ENCODE results near the gene DPP6.

DPP6 gene

DNA sequence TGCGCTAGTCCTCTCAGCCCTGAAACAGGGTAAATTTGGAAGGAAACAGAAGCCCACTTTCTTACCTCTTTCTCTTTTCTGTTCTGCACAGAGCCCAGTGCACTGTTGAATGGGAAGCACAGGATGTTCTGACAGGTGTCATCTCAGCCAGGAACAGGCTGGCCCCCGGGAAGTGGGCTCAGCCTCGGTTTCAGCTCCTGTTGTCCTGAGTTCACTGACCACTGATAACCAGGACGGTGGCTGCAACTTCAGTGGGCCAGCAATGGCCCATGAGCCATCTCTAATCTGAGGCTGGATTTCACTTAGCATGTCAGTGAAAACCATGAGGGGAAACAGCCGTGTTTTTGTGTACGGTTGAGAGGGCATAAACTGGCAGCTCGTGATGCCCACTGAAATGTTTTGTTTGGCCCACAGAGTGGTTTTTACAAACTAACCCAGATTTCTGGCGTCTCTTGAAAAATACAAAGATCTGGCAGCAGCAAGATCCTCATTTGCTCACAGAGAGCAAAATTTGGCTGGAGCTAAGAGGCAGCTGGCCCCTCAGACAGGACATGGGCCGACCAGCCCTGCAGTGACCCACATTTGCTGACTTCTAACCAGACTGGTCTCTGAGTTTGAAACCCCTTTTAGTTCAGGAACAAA is 494.9 kb downstream of the DPP6 start:
- no peak overlapping the region for H3K4me3 ChIP-seq (ENCODE audit: low read length)
- no peak for DNase-seq (ENCODE audit: low read depth, low spot score)

DNA sequence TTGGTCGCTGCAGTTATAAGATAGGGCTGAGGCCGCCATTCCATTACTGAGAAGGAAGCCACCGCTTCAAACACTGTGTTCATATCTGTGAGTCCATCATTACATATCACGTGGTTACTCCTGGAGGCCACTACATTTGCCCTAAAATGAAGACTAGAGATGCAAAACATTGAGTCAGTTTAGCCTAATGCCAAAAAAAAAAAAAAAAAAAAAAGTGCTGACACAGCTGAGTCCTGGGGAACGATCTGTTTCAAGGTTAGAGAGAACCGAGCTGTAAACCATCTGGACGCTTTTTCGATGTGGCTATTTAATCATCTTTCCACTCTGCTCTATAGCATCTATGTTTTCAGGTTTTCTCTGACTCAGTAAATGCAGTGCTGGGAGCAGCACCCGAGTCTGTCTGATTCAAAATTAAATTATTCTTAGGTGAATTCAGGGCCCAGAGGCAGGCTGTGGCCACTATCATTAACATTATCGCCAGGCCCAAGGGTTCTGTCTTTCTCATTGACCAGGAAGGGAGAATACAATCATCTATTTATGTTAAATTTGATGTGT is 501.6 kb downstream of the DPP6 start:
- no peak for DNase-seq (ENCODE audit: low read depth, low spot score)

DNA sequence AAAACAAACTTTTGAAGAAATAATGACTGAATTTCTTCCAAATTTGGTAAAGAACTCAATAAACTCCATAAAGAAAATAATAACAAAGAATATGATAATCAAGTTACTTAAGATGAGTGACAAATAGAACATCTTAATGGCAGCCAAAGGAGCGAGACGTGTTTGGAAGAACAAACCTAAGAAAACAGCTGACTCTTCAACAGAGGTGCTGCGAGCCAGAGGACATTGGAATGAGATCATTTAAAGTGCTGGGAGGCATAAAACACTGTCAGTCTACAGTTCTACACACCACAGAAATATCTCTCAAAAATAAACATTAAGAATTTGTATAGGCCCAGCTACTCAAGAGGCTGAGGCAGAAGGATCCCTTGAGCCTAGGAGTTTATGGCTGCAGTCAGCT is 507.3 kb downstream of the DPP6 start:
- H3K4me3 ChIP-seq (ENCODE audit: low read length): no peak overlapping the region
- no peak for DNase-seq (ENCODE audit: low read depth, low spot score)

More for the DNA sequence above, 501.6 kb downstream of the DPP6 start:
- H3K4me3 ChIP-seq (ENCODE audit: low read length): no peak overlapping the region

DNA sequence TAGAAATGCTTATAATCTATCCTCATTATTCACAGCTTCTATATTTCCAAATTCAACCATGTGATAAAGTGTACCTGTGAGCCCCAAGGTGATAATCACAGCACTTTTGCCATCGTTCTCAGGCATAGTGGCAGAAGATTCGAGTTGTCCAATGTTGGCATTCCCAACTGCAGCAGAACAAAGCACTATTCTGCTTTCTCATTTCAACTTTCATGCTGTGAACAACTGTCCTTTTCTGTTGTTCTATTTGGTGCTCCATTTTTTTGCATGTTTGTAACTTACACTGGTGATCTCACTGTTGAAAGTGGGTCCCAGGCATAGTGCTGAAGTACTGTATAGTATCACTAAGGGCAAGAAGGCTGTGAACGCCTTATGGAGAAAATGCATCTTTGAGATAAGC is 512.5 kb downstream of the DPP6 start:
- DNase-seq (ENCODE audit: low read depth, low spot score): no peak
- H3K4me3 ChIP-seq (ENCODE audit: low read length): no peak overlapping the region

DNA sequence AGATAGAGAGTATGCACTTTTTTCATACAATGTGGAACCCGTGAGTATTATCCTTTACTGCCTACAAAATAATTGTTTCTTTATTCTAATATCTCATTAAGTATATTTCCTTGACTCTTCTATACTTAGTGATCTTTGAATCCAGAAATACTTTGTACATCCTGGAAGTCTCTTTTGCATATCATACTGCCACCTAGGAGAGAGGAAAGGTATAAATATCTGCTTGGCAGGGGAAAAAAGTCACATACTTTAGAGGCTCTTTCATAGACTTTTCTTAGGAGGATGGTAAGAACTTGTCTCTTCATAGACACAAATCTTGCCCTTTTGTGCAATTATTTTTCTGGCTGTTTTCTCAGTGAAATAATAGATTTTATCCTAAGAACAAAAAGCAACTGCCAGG is 514.7 kb downstream of the DPP6 start:
- DNase-seq (ENCODE audit: low read depth, low spot score): no peak
- no peak overlapping the region for H3K4me3 ChIP-seq (ENCODE audit: low read length)

DNA sequence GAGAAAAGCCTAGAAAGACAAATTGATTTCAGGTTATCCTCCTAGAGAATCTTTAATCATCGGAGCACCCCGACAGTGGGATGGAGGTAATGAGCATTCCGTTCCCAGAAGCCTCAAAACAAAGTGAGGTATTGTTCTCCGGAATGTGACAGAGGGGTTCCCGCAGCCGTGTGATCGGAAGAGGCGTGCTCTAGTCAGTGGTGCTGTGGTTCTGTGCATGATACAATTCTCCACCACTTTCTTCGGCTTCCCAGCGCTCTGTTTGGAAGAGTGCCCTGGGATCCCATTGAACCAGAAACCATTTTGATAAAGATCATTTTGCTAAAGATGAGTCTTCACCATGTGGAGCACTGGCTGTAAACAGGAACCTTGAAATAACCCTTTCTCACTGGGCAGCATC is 516.1 kb downstream of the DPP6 start:
- no peak for DNase-seq (ENCODE audit: low read depth, low spot score)
- H3K4me3 ChIP-seq (ENCODE audit: low read length): no peak overlapping the region

DNA sequence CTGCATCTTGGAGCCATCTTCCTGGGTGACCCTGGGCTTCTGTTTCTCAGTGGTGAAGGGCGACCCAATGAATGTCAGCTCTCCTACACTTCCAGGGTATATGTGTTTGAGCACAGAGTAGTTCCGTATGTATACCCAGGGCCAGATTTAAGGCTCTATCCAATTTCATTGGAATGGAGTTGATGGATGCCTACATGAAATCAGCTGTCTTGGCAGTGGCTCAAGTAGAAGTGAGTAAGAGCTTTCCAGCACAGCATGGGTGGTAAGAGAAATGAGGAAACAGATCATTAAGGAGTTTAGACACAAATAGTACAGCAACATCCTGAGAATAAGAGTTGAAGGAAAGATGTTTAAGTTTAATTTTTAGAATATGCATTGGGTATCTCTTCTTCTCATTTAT is 517.7 kb downstream of the DPP6 start:
- DNase-seq (ENCODE audit: low read depth, low spot score): no peak
- no peak overlapping the region for H3K4me3 ChIP-seq (ENCODE audit: low read length)

DNA sequence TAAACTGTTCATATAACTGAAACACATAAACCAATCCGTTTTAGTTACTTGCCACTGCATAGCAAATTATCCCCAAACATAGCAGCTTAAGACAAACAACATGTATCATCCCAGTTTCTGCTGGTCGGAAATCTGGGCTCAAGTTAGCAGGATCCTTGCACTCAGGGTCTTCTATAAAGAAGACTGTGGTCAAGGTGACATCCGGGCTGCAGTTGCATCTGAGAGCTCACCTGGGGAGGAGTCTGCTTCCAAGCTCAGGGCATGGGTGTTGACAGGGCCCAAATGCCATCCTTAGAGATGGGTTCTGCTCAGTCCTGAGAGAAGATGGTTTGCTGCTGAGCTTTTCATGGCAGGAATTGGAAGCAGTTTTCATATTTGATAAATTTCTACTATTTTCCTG is 519.6 kb downstream of the DPP6 start:
- H3K4me3 ChIP-seq (ENCODE audit: low read length): no peak overlapping the region
- no peak for DNase-seq (ENCODE audit: low read depth, low spot score)

DNA sequence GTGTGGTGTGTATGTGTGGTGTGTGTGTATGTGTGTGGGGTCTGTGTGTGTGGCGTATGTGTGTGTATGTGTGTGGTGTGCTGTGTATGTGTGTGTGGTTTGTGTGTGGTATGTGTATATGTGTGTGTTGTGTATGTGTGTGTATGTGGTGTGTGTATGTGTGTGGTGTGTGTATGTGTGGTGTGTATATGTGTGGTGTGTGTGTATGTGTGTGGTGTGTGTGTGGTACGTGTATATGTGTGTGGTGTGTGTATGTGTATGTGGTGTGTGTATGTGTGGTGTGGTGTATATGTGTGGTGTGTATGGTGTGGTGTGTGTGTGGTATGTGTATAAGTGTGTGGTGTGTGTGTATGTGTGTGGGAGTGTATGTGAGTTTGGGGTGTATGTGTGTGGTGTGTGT is 522.0 kb downstream of the DPP6 start:
- DNase-seq (ENCODE audit: low read depth, low spot score): no peak
- no peak overlapping the region for H3K4me3 ChIP-seq (ENCODE audit: low read length)

DNA sequence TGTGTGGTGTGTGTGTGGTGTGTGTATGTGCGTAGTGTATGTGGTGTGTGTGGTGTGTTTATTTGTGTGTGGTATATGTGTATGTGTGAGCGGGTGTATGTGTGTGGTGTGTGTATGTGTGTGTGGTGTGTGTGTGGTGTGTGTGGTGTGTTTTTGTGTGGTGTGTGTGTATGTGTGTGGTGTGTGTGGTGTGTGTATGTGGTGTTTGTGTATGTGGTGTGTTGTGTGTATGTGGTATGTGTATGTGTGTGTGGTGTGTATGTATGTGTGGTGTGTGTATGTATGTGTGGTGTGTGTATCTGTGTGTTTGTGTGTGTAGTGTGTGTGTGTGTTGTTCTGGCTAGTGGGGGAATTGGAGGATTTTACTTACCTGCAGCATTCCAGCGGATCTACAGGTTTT is 523.3 kb downstream of the DPP6 start:
- DNase-seq (ENCODE audit: low read depth, low spot score): no peak
- H3K4me3 ChIP-seq (ENCODE audit: low read length): no peak overlapping the region

DNA sequence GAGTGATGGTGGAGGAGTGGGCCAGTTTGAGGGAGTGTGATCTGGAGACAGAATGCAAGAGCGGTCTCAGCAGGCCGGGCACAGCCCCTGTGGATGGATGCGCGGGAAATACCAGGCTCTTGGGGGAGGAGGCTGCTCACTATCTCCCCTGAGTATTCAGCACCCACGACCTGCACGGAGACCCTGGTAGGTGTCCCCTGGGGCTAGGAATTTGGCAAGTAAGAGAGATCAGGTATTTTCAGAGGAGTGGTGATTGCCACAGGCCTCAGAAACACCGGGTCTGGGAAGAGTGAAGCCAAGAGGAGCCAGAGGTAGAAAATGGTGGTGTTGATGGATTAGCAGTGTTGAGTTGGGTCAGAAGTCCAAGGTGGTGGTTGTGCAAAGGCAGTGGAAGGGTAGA is 524.4 kb downstream of the DPP6 start:
- DNase-seq (ENCODE audit: low read depth, low spot score): no peak
- no peak overlapping the region for H3K4me3 ChIP-seq (ENCODE audit: low read length)

DNA sequence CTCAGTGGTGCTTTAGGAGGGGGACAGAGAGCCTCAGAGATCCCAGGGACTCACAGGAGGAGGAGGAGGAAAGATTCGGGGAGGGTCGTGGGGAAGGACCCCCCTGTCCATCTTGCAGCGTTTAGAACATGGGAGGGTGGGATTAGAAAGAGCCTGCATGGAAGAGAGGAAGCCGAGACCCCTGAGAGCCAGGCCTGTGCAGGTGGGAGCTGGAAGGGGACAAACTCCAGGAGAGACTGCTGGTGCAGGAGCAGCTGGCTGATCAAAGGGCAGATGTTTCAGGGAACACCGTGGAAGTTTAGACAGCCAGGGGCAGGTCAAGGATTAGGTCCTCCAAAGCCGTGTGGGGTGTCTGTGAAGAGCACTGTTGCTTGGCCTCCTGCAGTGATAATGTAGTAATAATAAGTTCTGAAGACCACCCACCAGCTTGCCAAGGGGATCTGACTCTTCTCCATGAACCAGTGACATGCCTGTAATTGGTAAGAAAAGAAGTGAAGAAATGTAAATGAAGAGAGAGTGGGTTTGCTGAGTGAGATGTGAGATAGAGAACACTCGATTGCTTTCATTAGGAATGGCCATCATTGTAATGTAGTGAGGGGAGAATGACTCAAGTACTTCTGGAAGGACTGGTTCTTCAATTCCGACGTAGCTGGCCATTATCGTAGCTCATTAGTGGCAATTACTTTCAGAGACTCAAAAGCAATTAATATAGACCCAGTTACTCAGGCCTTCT is 525.1 kb downstream of the DPP6 start:
- no peak for DNase-seq (ENCODE audit: low read depth, low spot score)
- H3K4me3 ChIP-seq (ENCODE audit: low read length): no peak overlapping the region

DNA sequence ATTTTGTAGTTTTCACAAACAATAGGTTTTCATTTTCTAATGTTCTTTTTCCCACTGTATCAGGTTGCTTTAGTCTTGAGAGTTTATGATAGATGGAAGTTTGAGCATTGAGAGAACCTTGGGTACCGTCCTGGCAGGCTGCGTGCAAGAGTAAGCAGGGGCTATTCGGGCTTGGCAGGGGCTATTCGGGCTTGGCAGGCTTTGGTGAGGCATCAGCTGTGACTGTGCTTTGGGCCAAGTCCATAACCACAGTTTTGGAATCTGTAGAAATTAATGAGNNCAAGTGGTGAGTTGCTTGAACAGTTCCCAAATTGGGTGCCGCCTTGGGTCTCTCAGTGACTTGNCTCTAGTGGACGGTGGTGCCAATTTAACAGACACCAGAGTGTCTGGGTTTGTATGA is 526.1 kb downstream of the DPP6 start:
- DNase-seq (ENCODE audit: low read depth, low spot score): no peak
- H3K4me3 ChIP-seq (ENCODE audit: low read length): no peak overlapping the region

DNA sequence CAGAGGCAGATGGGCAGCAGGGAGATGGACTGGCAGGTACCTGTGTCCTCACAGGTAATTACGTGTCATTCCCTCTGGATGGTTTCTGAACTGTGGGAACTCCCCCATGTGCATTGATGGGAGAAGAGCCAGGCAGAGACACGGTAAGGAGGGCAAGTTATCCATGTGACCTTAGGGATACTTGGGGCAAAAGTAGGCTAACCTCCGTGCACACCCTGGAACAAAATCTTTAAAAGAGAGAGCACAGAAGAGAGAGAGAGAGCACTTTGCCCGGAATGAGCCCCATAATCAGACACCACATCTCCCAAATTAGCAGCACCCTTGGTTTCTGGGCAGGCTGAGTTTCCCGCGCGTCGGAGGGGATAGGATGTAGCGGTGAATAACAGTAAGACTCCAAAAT is 527.5 kb downstream of the DPP6 start:
- no peak overlapping the region for H3K4me3 ChIP-seq (ENCODE audit: low read length)
- DNase-seq (ENCODE audit: low read depth, low spot score): no peak

DNA sequence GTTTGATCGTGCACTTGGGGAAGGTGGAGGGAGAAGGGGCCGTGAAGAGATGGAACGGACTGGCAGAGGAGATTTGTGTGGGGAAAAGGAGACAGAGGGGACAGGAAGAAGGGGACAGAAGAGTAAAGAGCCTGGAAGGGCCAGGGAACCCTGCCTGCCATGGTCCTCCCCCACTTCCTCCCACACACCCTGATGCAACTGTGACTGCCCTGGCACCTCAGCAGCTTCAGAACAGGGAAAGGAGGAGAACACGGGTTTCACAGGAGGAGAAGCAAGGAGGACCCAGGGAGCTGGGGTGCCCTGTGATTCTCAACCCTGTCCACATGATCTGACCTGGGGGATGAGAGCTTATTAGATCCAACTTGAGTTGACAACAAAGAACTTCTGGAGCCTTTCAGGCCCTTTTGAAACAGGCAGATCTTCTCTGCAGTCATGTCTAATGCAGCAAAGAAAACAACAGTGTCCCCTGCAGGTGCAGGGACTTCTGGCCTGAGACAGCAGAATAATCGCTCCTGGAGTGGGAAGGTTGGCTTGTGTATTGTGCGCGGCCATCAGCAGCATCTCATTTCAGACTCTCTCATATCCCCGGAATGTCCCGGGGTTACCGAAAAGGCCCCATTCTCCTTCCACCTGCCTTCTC is 529.2 kb downstream of the DPP6 start:
- no peak for DNase-seq (ENCODE audit: low read depth, low spot score)
- no peak overlapping the region for H3K4me3 ChIP-seq (ENCODE audit: low read length)

DNA sequence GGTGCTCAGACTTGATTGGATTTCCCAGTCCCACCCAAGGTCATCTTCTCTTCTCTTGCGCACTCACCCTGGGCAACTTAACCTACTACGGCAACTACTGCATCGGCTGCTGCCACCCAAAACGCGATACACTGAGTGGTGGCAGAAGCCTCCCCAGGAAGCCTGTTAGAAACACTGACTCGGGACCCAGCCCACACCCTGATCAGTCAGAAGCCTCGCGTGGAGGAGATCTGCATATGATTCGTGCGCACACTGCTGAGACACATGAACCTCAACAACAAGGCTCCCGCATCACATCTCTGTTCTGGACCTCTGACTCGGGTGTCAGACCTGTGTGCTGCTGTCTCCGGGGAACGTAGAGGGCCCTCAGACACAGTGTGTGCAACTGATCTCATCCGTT is 531.3 kb downstream of the DPP6 start:
- H3K4me3 ChIP-seq (ENCODE audit: low read length): no peak overlapping the region
- no peak for DNase-seq (ENCODE audit: low read depth, low spot score)

DNA sequence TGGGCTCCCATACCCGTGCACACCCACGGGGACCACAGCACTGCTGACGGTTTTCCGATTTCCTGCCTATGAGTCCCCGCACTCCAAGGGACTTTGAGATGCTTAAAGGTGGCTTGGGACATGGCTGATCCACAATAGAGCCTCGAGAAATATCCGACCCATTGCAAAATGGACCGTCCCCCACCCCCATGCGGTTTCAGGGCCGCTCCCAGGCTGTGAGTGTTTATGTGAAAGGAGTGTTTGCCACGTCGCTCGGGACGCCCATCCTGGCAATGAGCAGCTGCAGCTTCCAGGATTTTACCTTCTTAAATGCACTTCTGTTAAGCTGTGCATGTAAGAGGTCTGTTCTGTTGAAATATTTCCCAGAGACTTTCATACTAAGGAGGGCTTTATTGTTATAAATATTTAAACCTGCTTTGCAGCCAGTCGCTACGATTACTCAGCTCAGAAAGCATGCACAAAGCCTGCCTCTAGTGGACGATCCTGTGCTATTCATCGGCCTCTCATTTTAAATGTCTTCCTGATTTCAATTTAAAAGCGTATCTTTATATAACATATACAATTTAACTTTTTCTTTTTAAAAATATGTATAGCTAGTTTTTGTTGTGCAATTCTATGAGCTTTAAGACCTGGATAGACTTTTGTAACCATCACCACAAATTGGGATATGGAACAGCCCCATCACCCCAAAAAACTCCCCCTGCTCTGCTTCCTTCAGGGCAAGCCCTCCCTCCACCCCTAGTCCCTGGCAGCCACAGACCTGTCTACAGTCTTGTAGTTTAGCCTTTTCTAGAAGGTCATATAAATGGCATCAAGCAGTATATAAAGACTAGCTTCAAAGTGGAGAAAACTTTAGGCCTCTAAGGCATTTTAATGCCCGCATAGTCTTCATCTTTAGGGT is 532.4 kb downstream of the DPP6 start:
- peak; percentile 27 for DNase-seq (ENCODE audit: low read depth, low spot score)
- H3K4me3 ChIP-seq (ENCODE audit: low read length): no peak overlapping the region

DNA sequence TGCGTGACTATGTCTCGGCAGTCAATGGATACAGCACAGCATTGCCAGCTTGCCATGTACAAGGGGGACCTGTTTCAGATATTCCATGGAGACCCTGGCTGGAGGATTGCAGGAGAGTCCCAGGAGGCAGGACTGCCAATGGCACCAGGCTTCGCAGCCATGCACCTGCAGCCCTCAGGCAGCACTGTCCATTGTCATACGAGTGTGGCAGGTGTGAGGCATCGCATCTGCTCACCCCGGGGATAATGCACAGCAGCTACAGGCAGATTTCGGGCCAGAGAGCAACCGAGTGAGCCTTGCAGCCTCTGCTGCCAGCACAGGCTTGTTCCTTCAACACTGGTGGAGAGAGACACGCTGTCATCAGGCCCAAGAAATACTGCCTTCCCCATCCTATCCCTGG is 535.6 kb downstream of the DPP6 start:
- DNase-seq (ENCODE audit: low read depth, low spot score): no peak

DNA sequence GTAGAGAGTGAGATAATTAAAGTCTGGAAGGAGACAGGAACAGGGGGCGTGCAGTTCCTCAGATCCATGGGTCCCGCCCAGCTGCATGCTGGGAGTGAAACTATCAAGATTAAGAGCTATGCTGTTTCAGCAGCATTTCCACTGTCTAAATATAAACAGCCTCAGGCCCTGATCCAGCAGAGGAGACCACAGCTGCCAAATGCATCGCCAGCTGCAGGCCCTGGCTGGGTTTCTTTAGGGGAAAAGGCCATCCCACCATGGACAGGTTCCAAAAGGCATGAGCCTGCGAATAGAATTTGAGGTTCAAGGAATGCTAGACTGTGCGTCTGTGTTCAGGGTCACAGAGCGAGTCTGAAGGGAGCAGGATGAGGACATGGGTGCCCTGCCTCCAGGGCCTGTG is 539.3 kb downstream of the DPP6 start:
- no peak overlapping the region for H3K4me3 ChIP-seq (ENCODE audit: low read length)
- DNase-seq (ENCODE audit: low read depth, low spot score): no peak

More for the DNA sequence above, 535.6 kb downstream of the DPP6 start:
- H3K4me3 ChIP-seq (ENCODE audit: low read length): no peak overlapping the region

Measured in Jurkat, Clone E6-1 (cell line).